Loucy (cell line): Measurements from ENCODE around the gene IL11RA.

Source experiments
- H2AFZ ChIP-seq: fragments of 200-600 bp; sonication (generic); 2 replicates; pipeline ENCODE4 v1.6.0; 2016; ENCODE audit warnings: antibody characterized with exemption, mild to moderate bottlenecking, low read length, moderate library complexity
- H3F3A ChIP-seq: fragments of 200-600 bp; 2 replicates; pipeline ENCODE4 v1.6.0; 2016; ENCODE audit warnings: antibody characterized with exemption, low read depth, mild to moderate bottlenecking
- H3K27me3 ChIP-seq: fragments of 200-600 bp; sonication (generic); 2 replicates; pipeline ENCODE4 v1.6.1; 2014; ENCODE audit warnings: low read length, mild to moderate bottlenecking; ENCODE audit not compliant: insufficient read depth, poor library complexity, severe bottlenecking
- H3K36me3 ChIP-seq: fragments of 200-600 bp; sonication (generic); 2 replicates; pipeline ENCODE4 v1.6.1; 2016; ENCODE audit warnings: low read length; ENCODE audit not compliant: insufficient read depth
- H3K4me1 ChIP-seq: fragments of 200-600 bp; sonication (generic); 2 replicates; pipeline ENCODE4 v1.5.1; 2014; ENCODE audit warnings: low read length, mild to moderate bottlenecking; ENCODE audit not compliant: insufficient read depth, poor library complexity, severe bottlenecking
- H3K4me2 ChIP-seq: fragments of 200-600 bp; sonication (generic); 2 replicates; pipeline ENCODE4 v1.6.0; 2014; ENCODE audit warnings: antibody characterized with exemption, low read length, low read depth, mild to moderate bottlenecking; ENCODE audit not compliant: poor library complexity, severe bottlenecking
- H3K4me3 ChIP-seq: fragments of 200-600 bp; sonication (generic); 2 replicates; pipeline ENCODE4 v1.5.1; 2014; ENCODE audit warnings: low read length, mild to moderate bottlenecking, mixed read lengths; ENCODE audit not compliant: poor library complexity, severe bottlenecking
- H3K79me2 ChIP-seq: fragments of 200-600 bp; sonication (generic); 2 replicates; pipeline ENCODE4 v1.6.1; 2014; ENCODE audit warnings: low read length; ENCODE audit not compliant: insufficient read depth
- H3K9ac ChIP-seq: fragments of 200-600 bp; sonication (generic); 2 replicates; pipeline ENCODE4 v1.6.0; 2014; ENCODE audit warnings: mild to moderate bottlenecking, low read depth, low read length, moderate library complexity; ENCODE audit not compliant: poor library complexity, severe bottlenecking
- H3K9me2 ChIP-seq: fragments of 200-600 bp; sonication (generic); replicated peaks from 2 replicates; pipeline ENCODE4 v1.6.1; 2016; ENCODE audit warnings: low read depth, low read length, mixed read lengths
- H3K9me3 ChIP-seq: fragments of 200-600 bp; sonication (generic); 2 replicates; pipeline ENCODE4 v1.6.1; 2014; ENCODE audit warnings: mild to moderate bottlenecking, antibody characterized with exemption, low read length, low read depth; ENCODE audit not compliant: insufficient read depth
- H4K20me1 ChIP-seq: fragments of 200-600 bp; sonication (generic); 2 replicates; pipeline ENCODE4 v1.6.0; 2014; ENCODE audit warnings: antibody characterized with exemption, low read length, mild to moderate bottlenecking; ENCODE audit not compliant: insufficient read depth, poor library complexity, severe bottlenecking
- EZH2phosphoT487 ChIP-seq: fragments of 200-600 bp; IDR thresholded peaks from 2 replicates; pipeline ENCODE4 v1.6.1; 2018; ENCODE audit warnings: antibody characterized with exemption, mild to moderate bottlenecking, moderate library complexity, borderline replicate concordance
- TF ChIP-seq, protein P1 (sequence below): fragments of 200-600 bp; sonication (generic); conservative IDR thresholded peaks from 2 replicates; pipeline ENCODE4 v1.5.1; 2014; ENCODE audit warnings: mild to moderate bottlenecking, antibody characterized with exemption, low read length

Gene IL11RA

DNA sequence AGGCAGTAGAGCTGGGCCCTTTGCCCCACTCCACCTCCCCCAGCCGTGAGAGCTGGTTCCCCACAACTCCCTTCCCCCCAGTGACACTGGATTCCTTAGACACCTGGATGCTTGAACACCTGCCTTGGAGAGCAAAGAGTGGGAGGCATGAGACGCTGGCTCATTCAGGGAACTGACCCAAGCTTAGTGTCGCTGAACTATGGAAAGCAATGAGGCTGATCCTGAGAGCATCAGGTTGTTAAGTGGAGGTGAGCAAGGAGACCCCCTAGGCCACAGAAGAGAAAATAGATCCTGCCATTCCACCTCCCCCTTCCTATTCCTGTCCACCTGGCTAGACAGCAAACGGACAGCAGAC lies 37.1 kb downstream of the IL11RA start:
- H3K9me3 ChIP-seq, result no peaks in the 10 kb centered on the region
- no peak overlapping the region for H3K9ac ChIP-seq
- no peaks in the 10 kb centered on the region for H3K27me3 ChIP-seq
- H3K4me3 ChIP-seq, result no peak overlapping the region
- H3K4me1 ChIP-seq, result no peaks in the 10 kb centered on the region
- H4K20me1 ChIP-seq, result no peaks in the 10 kb centered on the region
- no peaks in the 10 kb centered on the region for H3K36me3 ChIP-seq
- no peaks in the 10 kb centered on the region for H3K79me2 ChIP-seq
- no peaks in the 10 kb centered on the region for H3K9me2 ChIP-seq
- H3K4me2 ChIP-seq, result no peak overlapping the region
- TF ChIP-seq EZH2phosphoT487, result no peak
- TF ChIP-seq, protein P1, sequence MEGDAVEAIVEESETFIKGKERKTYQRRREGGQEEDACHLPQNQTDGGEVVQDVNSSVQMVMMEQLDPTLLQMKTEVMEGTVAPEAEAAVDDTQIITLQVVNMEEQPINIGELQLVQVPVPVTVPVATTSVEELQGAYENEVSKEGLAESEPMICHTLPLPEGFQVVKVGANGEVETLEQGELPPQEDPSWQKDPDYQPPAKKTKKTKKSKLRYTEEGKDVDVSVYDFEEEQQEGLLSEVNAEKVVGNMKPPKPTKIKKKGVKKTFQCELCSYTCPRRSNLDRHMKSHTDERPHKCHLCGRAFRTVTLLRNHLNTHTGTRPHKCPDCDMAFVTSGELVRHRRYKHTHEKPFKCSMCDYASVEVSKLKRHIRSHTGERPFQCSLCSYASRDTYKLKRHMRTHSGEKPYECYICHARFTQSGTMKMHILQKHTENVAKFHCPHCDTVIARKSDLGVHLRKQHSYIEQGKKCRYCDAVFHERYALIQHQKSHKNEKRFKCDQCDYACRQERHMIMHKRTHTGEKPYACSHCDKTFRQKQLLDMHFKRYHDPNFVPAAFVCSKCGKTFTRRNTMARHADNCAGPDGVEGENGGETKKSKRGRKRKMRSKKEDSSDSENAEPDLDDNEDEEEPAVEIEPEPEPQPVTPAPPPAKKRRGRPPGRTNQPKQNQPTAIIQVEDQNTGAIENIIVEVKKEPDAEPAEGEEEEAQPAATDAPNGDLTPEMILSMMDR, result no peak
- H3F3A ChIP-seq, result no peaks in the 10 kb centered on the region
- H2AFZ ChIP-seq, result no peak overlapping the region

- Histone ChIP-seq H3K9me2 (no peaks in the 10 kb centered on the region), H3K79me2 (no peaks in the 10 kb centered on the region), H3K4me2 (no peak overlapping the region), H3F3A (no peaks in the 10 kb centered on the region), H2AFZ (no peak overlapping the region), H3K9me3 (no peaks in the 10 kb centered on the region), H4K20me1 (no peaks in the 10 kb centered on the region), H3K4me3 (no peak overlapping the region), H3K27me3 (no peaks in the 10 kb centered on the region), H3K36me3 (no peaks in the 10 kb centered on the region), H3K4me1 (no peaks in the 10 kb centered on the region), H3K9ac (no peak overlapping the region)
- no peak for TF ChIP-seq EZH2phosphoT487
- TF ChIP-seq, protein P1, result no peak
Measured at GRCh38 chr9:34689512-34689911, 37.5 kb downstream of the IL11RA start.

DNA sequence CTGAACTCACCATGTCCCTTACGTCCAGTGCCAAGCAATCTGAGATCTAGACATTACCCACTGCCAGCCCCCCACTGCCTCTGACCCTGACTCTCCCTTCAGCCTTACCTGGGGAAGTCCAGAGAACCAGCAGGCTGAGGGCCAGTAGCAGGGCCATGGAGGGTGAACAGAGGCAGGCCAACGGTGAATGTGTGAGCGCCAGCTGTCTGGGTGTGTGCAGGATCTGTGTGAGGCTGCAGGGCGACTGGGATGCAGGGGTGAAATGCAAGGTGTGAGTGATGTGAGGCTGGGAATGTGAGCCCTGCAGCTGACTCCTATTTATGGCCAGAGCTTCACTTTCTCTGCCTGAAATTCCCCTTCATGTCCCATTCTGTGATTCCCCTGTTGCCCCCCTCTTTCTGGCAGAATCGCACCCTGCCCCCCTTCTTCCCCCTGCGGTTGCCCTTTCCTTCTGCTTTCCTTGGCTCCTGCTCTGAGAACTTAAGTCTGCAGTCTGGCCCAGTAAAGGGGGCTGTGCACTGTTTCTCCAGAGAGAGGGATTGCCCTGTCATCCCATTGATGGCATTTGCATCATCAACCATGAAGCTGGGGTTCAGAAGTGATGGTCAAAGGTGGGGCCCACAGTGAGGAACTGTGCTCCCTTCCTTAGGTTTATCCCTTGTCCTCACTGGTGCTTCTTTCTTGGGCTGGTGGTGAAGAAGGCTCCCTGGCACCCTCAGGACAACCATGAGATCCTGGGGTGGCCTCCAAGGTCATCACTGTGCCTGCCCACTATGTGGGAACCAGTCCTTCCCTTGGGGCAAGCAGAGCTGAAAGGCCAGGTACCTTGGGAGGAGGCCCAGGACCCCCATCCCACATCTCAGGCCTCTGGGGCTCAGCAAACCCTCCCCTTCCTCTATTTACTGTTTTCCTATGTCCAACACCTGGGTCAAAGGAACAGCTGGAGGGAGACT lies 39.3 kb downstream of the IL11RA start, which contains the start of gene CCL19:
Gene CCL19, minus strand, starts transcription at position 294 of the 953 bp plus-strand sequence. Its CDS starts 137 bp downstream, at position 157.
- no peaks in the 10 kb centered on the region for H4K20me1 ChIP-seq
- no peaks in the 10 kb centered on the region for H3K79me2 ChIP-seq
- no peaks in the 10 kb centered on the region for H3K36me3 ChIP-seq
- no peak within 1 kb of the TSS for H3K4me2 ChIP-seq
- H3K9me3 ChIP-seq, result no peaks in the 10 kb centered on the region
- H3K27me3 ChIP-seq, result no peaks in the 10 kb centered on the region
- no peaks in the 10 kb centered on the region for H3K9me2 ChIP-seq
- no peak for TF ChIP-seq EZH2phosphoT487
- TF ChIP-seq, protein P1, result no peak
- H3K4me1 ChIP-seq, result no peaks in the 10 kb centered on the region
- no peak within 1 kb of the TSS for H3K9ac ChIP-seq
- H3K4me3 ChIP-seq, result no peak within 1 kb of the TSS
- no peak within 1 kb of the TSS for H2AFZ ChIP-seq
- no peaks in the 10 kb centered on the region for H3F3A ChIP-seq
